ENCODE results near the gene ZNF511.

DNA sequence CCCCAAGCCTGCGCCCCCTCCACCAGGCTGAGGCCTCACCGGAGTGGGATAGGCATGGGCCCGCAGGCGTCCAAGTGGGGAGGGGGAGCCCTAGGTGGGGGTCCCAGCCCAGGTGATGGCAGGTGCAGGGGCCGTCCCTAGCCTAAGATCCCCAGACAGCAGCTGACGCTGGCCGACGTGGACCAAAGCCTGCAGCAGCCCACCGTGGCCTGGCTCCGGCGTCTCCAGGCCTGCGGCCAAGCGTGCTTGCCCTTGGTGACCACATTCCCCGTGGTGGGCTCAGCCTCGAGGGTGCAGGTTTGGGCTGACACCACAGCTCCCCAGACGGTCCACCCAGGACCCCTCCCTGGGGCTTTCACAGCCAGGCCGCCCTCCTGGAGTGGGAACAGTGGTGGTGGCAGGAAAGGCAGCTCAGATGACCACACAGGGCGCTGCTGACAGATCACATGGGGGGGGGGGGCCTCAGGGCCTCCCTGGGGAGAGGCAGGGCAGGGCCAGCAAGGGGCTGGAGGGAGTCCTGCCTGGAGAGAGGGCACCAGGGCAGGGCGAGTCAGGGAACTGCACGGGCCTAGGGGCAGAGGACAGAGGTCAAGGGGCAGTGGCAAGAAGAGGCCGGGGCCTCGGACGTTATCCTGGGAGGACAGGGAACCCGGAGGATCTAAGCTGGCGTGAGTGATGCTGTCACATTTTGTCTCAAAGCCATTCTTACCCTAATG is 31.3 kb upstream of the ZNF511 start:
- no peak for TF ChIP-seq EP300 (IDR thresholded peaks at IDR 0.05)
- TF ChIP-seq, protein P1, sequence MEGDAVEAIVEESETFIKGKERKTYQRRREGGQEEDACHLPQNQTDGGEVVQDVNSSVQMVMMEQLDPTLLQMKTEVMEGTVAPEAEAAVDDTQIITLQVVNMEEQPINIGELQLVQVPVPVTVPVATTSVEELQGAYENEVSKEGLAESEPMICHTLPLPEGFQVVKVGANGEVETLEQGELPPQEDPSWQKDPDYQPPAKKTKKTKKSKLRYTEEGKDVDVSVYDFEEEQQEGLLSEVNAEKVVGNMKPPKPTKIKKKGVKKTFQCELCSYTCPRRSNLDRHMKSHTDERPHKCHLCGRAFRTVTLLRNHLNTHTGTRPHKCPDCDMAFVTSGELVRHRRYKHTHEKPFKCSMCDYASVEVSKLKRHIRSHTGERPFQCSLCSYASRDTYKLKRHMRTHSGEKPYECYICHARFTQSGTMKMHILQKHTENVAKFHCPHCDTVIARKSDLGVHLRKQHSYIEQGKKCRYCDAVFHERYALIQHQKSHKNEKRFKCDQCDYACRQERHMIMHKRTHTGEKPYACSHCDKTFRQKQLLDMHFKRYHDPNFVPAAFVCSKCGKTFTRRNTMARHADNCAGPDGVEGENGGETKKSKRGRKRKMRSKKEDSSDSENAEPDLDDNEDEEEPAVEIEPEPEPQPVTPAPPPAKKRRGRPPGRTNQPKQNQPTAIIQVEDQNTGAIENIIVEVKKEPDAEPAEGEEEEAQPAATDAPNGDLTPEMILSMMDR (IDR thresholded peaks at IDR 0.05): no peak
- TF ChIP-seq POLR2A (IDR thresholded peaks at IDR 0.05): no peak

Data from tibial nerve (tissue), 4 donors.